Neuron (in vitro differentiated cells): ENCODE data around the gene COL23A1.

Experiments used
- H2AFZ ChIP-seq: one replicate; pipeline ENCODE4 v1.6.1; 2013; ENCODE audit warnings: low read depth, mild to moderate bottlenecking, inconsistent platforms, low read length, moderate library complexity
- H3K27me3 ChIP-seq: one replicate; pipeline ENCODE4 v1.6.1; 2013; ENCODE audit warnings: low read length; ENCODE audit not compliant: insufficient read depth
- H3K36me3 ChIP-seq: one replicate; pipeline ENCODE4 v1.6.1; 2013; ENCODE audit warnings: low read length; ENCODE audit not compliant: insufficient read depth
- H3K4me1 ChIP-seq: one replicate; pipeline ENCODE4 v1.6.1; 2013; ENCODE audit warnings: low read length; ENCODE audit not compliant: insufficient read depth
- H3K4me3 ChIP-seq: 2 replicates; pipeline ENCODE4 v1.5.1; 2013; ENCODE audit warnings: mild to moderate bottlenecking, low read length, moderate library complexity
- H3K9me3 ChIP-seq: one replicate; pipeline ENCODE4 v1.6.1; 2013; ENCODE audit warnings: low read length

COL23A1 gene

DNA sequence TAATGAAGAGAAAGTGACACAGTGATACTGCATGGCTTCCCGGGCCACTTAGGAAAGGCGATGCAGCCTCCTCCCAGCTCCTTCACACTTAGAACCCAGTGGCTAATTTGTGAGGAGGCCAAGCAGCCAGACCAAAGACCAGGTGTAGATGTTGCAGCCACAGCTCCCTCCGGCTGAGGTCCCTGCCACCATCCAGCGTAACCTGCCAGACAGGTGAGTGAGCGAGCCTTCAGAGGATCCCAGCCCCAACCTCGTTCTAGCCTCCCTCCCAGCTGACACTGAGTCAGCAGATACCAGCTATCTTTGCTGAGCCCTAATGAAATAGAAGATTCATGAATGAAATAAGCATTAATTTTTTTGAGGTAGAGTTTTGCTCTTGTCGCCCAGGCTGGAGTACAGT, 59.7 kb downstream of the COL23A1 start:
- no peak overlapping the region for H3K4me3 ChIP-seq
- H3K4me1 ChIP-seq: no peaks in the 10 kb centered on the region
- H3K36me3 ChIP-seq: no peaks in the 10 kb centered on the region
- H2AFZ ChIP-seq: no peak overlapping the region
- no peaks in the 10 kb centered on the region for H3K9me3 ChIP-seq
- H3K27me3 ChIP-seq: no peaks in the 10 kb centered on the region

DNA sequence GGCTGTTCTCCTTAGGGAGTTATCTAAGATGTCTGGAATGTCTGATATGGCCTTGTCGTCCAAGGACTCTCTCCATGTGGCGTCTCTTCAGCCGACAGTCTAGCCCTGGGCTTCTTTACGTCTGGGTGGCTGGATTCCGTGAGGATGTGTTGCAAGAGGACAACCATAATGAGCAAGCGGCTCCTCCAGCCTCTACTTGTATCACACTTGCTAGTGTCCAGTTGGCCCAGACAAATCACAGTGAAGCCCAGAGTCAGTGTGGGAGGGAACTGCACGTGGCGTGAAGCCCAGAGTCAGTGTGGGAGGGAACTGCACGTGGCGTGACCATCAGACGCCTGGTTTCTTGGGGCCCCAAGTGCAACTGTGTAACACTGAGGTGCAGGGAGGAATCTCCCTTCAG, 61.1 kb downstream of the COL23A1 start:
- H3K36me3 ChIP-seq: no peaks in the 10 kb centered on the region
- H2AFZ ChIP-seq: no peak overlapping the region
- H3K4me1 ChIP-seq: no peaks in the 10 kb centered on the region
- no peaks in the 10 kb centered on the region for H3K27me3 ChIP-seq
- H3K4me3 ChIP-seq: no peak overlapping the region
- H3K9me3 ChIP-seq: peaks cover 2% of the 10 kb centered on the region

DNA sequence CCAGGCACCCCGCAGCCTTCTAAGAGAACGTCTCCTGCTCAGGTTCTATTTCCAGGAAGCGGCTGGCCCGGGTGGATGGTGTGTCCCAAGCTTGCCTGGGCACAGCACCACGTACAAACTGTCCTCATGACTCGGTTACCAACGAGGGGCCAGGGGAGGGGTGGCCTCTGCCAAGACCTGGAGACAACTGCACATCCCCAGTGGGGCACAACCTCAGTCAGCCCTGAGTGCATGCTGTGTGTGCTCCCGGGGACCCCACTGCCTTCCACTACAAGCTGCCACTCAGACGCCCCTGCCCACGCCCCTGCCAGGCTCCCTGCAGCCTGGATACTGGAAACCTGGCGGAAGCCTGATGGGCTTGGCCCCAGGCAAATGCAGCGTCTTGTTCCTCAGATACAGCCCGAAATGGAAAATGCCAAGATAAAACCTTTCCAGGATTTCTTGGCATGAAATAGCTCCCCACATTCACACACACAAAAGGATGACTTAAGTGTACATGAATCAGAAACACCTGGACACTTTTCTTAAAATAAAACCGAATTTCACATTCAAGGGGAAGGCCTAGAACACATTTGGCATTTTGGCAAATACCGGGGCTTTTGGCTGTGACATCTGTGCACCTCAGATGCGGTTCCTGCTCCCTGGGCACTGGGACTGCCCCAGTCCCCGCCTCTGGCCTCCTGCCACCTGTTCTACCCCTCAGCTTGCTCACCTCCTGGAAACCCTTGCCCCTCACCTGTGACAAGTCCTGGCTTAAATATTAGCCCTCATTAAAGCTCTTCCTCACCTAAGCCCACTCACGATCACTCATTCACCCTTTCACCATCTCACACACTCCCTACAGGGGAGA, 62.5 kb downstream of the COL23A1 start:
- Histone ChIP-seq H3K27me3 (no peaks in the 10 kb centered on the region), H2AFZ (no peak overlapping the region), H3K4me3 (no peak overlapping the region), H3K9me3 (peaks cover 2% of the 10 kb centered on the region), H3K4me1 (no peaks in the 10 kb centered on the region), H3K36me3 (no peaks in the 10 kb centered on the region)

DNA sequence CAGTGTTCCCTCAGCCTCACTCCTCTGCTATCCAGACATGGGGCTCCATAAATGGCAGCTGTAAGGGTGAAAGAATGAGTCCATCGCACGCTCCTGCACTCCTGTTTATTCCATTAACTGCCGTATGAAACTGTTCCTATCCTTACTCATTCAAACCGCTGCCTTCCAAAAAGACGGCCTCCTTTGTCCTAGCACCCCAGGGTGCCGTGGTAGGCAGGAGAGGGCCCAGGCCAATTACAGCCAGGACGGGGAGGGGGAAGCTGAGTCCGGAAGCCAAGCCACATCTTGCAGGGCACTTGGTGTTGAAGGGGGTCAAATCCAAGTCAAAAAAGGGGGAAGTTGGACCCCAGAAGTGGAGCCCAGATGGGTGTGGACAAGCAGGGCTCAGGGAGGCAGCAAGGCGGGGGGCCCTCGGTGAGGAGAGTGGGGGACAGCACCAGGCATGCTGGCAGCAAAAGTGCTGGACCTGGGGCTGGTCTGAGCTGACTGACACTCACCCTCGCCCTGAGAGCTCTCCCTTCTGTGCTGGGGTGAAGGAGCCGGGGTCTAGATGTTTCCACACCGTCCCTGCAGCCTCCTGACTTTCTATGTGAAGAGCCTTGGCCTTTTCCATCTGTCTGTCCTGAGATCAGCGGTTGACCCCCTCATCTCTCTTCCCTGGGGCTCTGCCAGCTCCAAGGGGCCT, 63.3 kb downstream of the COL23A1 start:
- Histone ChIP-seq H3K36me3 (no peaks in the 10 kb centered on the region), H3K4me1 (no peaks in the 10 kb centered on the region), H3K9me3 (peaks cover 2% of the 10 kb centered on the region)

DNA sequence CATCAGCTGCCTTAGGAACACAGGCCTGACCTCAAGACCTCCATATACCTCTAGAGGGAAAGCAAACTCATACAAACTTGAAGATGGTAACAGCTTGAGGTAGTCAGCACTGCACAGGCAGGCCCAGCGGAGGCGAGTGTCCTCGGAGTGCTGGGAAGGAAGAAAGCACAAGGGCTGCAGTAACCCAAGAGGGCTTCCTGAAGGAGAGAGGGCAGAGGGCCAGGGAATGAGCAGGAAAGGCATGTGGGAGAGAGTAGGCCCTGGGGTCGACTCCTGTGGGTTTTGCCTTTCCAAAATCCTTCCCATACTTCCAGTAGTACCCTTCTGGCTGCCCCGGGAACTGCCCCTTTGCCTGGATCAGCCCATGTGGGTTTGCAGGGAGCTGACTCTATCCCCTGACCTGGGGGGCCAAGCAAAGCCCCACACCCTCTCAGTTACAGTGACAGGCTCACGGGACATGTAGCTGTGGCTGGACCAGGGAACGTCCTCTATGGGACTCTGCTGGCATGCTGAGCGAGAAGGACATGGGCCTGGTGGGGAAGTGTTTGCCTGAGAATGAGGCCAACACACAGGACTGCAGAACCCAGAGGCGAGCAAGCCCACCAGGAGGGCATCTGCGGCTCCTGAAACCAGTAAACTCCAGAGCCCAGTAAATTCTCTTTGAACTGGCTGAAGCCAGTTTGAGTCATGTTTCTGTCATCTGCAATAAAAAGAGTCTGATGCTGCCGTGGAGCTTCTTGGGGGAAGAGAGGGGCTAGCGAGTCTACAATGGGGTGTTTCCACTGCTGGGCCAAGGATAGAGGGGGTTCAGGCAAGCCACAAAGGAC, 64.1 kb downstream of the COL23A1 start:
- Histone ChIP-seq H3K36me3 (no peaks in the 10 kb centered on the region), H2AFZ (no peak overlapping the region), H3K4me1 (no peaks in the 10 kb centered on the region), H3K4me3 (no peak overlapping the region), H3K9me3 (peaks cover 2% of the 10 kb centered on the region), H3K27me3 (no peaks in the 10 kb centered on the region)

More for the DNA sequence above, 63.3 kb downstream of the COL23A1 start:
- no peak overlapping the region for H2AFZ ChIP-seq
- H3K4me3 ChIP-seq: no peak overlapping the region
- H3K27me3 ChIP-seq: no peaks in the 10 kb centered on the region

DNA sequence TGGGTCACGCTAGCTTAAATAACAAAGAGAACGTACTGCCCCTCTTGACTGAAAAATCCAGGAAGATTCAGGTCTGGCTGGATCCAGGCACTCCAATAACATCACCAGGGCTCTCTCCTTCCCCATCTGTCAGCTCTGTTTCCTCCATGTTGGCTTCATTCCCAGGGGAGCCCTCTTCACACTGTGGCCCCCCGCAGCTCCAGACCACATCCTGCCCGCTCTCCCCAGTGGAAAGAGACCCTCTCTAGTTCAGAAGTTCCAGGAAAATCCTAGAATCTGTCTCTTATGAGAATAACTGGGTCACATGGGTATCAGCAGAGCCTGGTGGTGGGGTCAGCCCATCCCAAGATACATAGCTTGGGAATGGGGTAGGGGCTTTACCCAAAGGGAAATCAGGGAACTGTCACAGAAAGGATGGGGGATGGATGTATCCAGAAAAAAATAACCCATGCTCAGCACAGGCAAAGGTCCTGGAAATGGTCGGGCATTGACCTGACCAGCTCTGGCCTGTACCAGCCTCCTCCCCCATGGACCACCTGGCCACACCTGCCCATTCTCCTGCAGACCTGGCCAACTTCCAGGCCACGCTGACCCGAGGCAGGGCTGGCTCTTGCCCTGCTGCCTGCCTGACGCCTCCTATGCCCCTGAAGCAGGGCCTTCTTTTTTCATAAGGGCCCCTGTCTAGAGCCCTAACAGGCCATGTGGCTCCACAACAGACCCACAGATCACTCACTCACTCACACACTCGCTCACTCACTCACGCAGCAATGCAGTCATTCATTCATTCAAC, 65.9 kb downstream of the COL23A1 start:
- Histone ChIP-seq H3K27me3 (no peaks in the 10 kb centered on the region), H3K36me3 (no peaks in the 10 kb centered on the region), H3K4me1 (no peaks in the 10 kb centered on the region), H3K4me3 (no peak overlapping the region), H3K9me3 (peaks cover 2% of the 10 kb centered on the region), H2AFZ (no peak overlapping the region)

DNA sequence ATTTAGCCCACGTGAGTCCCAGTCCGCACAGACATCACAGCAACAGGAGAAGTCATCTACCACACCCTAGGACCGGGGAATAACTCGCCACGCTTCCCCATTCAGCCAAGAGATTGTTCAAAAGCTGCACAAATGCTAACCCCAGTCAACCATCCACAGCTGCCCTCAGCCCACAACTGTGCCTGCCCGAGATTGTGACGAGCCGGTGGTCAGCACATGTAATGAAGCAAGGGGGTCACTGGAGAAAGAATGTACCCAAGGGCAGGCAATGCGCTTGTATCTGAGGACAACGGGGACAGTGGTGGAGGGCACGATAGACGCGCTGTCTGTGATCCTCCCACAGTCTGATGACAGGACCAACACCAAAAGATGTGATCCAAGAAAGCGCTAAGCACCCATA, 67.8 kb downstream of the COL23A1 start:
- Histone ChIP-seq H3K4me1 (no peaks in the 10 kb centered on the region), H3K27me3 (no peaks in the 10 kb centered on the region), H3K9me3 (peaks cover 4% of the 10 kb centered on the region), H3K4me3 (no peak overlapping the region), H2AFZ (no peak overlapping the region), H3K36me3 (no peaks in the 10 kb centered on the region)

DNA sequence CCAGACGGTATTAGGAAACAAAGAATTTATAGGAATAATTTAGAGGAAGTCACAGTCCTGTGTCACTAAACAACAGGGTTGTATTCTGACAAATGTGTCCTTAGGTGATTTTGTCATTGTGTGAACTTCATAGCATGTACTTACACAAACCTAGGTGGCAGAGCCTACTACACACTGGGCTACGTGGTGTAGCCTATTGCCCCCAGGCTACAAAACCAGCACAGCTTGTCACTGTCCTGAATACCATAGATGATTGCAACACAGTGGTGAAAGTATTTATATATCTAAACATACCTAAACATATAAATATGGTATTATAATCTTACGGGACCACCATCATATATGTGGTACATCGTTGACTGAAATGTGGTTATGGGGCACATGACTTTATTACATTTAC, 69.3 kb downstream of the COL23A1 start:
- no peaks in the 10 kb centered on the region for H3K4me1 ChIP-seq

DNA sequence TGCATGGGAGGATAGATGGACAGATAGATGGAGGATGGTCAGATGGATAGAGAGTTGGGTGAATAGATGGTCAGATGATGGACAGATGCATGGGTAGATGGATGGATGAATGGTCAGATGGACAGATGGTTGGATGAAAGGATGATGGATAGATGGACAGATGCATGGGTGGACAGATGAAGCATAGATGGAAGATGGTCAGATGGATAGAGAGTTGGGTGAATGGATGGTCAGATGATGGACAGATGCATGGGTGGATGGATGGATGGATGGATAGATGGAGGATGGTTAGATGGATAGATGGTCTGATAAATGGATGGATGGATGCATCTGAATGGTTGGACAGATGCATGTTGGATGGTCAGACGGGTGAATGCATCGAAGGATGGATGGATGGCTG, 70.4 kb downstream of the COL23A1 start:
- no peak overlapping the region for H3K4me3 ChIP-seq
- no peaks in the 10 kb centered on the region for H3K4me1 ChIP-seq
- H2AFZ ChIP-seq: no peak overlapping the region

More for the DNA sequence above, 69.3 kb downstream of the COL23A1 start:
- H3K27me3 ChIP-seq: no peaks in the 10 kb centered on the region
- peaks cover 4% of the 10 kb centered on the region for H3K9me3 ChIP-seq
- H3K36me3 ChIP-seq: no peaks in the 10 kb centered on the region
- H2AFZ ChIP-seq: no peak overlapping the region
- H3K4me3 ChIP-seq: no peak overlapping the region

DNA sequence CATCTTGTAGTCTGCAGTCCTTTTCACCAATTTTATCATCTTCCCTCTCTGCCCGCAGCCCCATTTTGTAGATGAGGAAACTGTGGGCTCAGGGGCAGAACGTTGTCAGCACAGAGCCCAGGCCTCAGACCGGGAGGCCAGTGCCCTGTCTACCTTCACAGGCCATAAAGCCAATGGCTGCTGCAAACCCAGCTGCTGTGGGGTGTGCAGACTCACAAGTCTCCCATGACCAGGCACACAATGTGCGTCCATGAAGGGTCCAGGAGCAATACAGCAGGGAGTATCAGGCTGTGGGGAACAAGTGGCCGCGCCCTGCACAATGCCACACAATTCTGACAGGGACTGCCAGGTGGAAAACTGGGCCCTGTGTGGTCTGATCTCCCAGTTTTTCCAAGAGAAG, 71.0 kb downstream of the COL23A1 start:
- no peaks in the 10 kb centered on the region for H3K27me3 ChIP-seq
- no peak overlapping the region for H2AFZ ChIP-seq
- H3K36me3 ChIP-seq: no peaks in the 10 kb centered on the region
- peaks cover 3% of the 10 kb centered on the region for H3K9me3 ChIP-seq
- no peaks in the 10 kb centered on the region for H3K4me1 ChIP-seq
- no peak overlapping the region for H3K4me3 ChIP-seq

More for the DNA sequence above, 70.4 kb downstream of the COL23A1 start:
- Histone ChIP-seq H3K9me3 (peaks cover 4% of the 10 kb centered on the region), H3K27me3 (no peaks in the 10 kb centered on the region), H3K36me3 (no peaks in the 10 kb centered on the region)

DNA sequence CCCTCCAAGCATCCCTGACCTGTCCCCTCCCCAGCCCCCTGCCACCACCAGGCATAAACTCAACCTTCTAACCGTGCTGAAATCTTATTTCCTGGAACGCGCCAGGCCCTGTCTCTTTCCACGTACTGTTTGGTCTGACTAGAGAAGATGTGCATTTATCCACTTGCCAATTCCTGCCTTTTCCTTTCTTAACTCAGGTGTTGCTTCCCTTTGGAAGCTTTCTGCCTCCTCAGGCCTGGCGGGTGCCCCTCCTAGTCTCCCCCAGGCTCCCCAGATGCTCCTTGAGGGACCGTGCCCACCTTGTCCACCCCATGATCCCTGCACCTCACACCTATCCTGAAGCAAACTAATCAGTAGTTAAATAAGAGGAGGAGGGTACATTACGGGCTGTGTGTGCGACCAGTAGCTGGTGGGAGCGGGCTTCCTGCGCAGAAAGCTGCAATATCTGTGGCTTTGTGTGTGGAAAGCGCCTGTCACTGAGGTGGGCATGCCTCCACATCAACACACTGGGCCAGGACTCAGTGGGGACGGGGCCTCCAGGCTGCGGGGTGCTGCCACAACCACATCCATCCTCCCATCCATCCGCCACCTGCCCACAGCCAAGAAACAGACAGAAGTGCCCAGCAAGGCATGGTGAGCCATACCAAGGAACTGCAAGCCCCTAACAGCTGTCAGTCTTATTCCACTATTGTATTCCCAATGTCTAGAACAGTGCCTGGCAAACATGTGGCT, 73.5 kb downstream of the COL23A1 start:
- H3K4me3 ChIP-seq: no peak overlapping the region
- no peaks in the 10 kb centered on the region for H3K27me3 ChIP-seq
- H3K4me1 ChIP-seq: no peaks in the 10 kb centered on the region
- H2AFZ ChIP-seq: no peak overlapping the region
- H3K36me3 ChIP-seq: no peaks in the 10 kb centered on the region
- peaks cover 3% of the 10 kb centered on the region for H3K9me3 ChIP-seq
